Mammary epithelial cell (primary cell): ENCODE measurements around the gene MAML3.

Source experiments
- EZH2 ChIP-seq: IDR thresholded peaks from 2 replicates; pipeline ENCODE4 v1.6.1; 2012; ENCODE audit warnings: low read length, inconsistent platforms, borderline replicate concordance
- TF ChIP-seq, protein P1 (sequence below), 2 donors: IDR thresholded peaks in 1 of 2; conservative IDR thresholded peaks in 1 of 2; 2 replicates each; pipeline ENCODE4 v1.5.1; 2011 to 2012; ENCODE audit warnings: inconsistent platforms in 2 of 2, low read length in 2 of 2, mild to moderate bottlenecking in 2 of 2, control low read depth in 1 of 2, low read depth in 1 of 2; ENCODE audit not compliant: insufficient read depth in 1 of 2; ENCODE audit errors: extremely low read depth in 1 of 2

DNA sequence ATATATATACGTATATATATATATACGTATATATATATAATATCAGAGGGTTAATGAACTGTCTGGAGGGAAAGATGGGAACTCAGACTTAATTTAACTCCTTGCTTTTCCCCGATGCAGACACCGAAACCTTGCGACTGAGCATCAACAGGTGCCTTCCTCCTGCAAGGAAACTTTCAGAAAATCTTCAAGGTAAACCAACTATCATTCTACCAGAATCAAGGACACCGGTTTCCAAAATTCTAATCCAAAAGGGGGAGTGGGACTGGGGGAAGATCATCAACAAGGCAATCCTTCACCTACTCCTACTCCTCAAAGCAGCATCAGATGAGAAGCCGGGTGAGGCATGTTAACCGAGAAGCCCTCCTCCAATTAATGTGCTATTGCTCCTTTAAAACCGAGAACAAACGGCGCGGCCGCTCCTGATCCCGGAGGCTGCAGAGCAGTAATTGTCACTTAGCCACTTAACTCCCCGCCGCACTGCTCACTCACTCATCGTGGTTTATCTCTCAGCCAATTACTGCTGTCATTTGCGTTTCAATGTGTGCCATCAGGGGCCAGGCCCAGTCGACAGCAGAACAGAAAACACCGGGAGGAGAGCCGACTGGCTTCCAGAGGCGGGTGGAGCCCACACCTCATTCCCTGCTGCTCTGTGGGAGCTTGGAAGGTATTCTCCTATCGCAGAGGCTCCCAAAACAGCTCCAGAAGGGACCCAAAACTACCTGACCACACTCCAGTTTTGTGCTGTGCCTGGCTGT is 61.7 kb downstream of the MAML3 start:
- TF ChIP-seq EZH2 = no peak
- TF ChIP-seq, protein P1, sequence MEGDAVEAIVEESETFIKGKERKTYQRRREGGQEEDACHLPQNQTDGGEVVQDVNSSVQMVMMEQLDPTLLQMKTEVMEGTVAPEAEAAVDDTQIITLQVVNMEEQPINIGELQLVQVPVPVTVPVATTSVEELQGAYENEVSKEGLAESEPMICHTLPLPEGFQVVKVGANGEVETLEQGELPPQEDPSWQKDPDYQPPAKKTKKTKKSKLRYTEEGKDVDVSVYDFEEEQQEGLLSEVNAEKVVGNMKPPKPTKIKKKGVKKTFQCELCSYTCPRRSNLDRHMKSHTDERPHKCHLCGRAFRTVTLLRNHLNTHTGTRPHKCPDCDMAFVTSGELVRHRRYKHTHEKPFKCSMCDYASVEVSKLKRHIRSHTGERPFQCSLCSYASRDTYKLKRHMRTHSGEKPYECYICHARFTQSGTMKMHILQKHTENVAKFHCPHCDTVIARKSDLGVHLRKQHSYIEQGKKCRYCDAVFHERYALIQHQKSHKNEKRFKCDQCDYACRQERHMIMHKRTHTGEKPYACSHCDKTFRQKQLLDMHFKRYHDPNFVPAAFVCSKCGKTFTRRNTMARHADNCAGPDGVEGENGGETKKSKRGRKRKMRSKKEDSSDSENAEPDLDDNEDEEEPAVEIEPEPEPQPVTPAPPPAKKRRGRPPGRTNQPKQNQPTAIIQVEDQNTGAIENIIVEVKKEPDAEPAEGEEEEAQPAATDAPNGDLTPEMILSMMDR (conservative IDR thresholded peaks at IDR 0.05 in 1 of 2, IDR thresholded peaks at IDR 0.05 in 1 of 2; ENCODE audit: extremely low read depth in 1 of 2, insufficient read depth in 1 of 2, low read depth in 1 of 2, low read length in 2 of 2) = no peak
